GM23338 (cell line): ENCODE results near the gene KAZN. TPM values are rescaled to one million over a fixed set of nuclear protein-coding genes. Genes with fewer than 3 reads are reported as not detected.
A peak's percentile ranks its signal among the peaks of the same experiment; 100 is the strongest.

Source experiments
- ATAC-seq: fragments of 200-7000 bp; cut with Tn5 transposase; 3 replicates; pipeline ENCODE4 v1.9.1; 2020
- DNase-seq: peaks from one replicate; pipeline ENCODE4 v3.0.0-alpha.2; 2015; ENCODE audit warnings: low spot score
- H2AFZ ChIP-seq: fragments of 200-600 bp; sonication (generic); 2 replicates; pipeline ENCODE4 v1.8.0; 2016; ENCODE audit warnings: antibody characterized with exemption, mild to moderate bottlenecking, moderate library complexity
- H3F3A ChIP-seq: fragments of 200-600 bp; sonication (generic); replicated peaks from 2 replicates; pipeline ENCODE4 v1.8.0; 2017; ENCODE audit warnings: antibody characterized with exemption, mixed run types, low read depth
- H3K27ac ChIP-seq: fragments of 200-600 bp; sonication (generic); 2 replicates; pipeline ENCODE4 v1.6.1; 2016; ENCODE audit warnings: low read depth
- H3K27me3 ChIP-seq: fragments of 200-600 bp; sonication (generic); 2 replicates; pipeline ENCODE4 v1.8.0; 2016; ENCODE audit warnings: mild to moderate bottlenecking, mixed run types, moderate library complexity; ENCODE audit not compliant: insufficient read depth
- H3K36me3 ChIP-seq: fragments of 200-600 bp; sonication (generic); 2 replicates; pipeline ENCODE4 v1.8.0; 2016; ENCODE audit warnings: mild to moderate bottlenecking; ENCODE audit not compliant: insufficient read depth
- H3K4me1 ChIP-seq: fragments of 200-600 bp; sonication (generic); 2 replicates; pipeline ENCODE4 v1.8.0; 2016; ENCODE audit warnings: mild to moderate bottlenecking, moderate library complexity; ENCODE audit not compliant: insufficient read depth
- H3K4me2 ChIP-seq: fragments of 200-600 bp; sonication (generic); 2 replicates; pipeline ENCODE4 v1.7.1; 2017; ENCODE audit warnings: mixed run types
- H3K4me3 ChIP-seq: fragments of 200-600 bp; sonication (generic); 2 replicates; pipeline ENCODE4 v1.6.1; 2016; ENCODE audit warnings: mixed run types
- H3K79me2 ChIP-seq: fragments of 200-600 bp; sonication (generic); replicated peaks from 2 replicates; pipeline ENCODE4 v1.8.0; 2017; ENCODE audit warnings: mild to moderate bottlenecking; ENCODE audit not compliant: insufficient read depth
- H3K9me2 ChIP-seq: fragments of 200-600 bp; sonication (generic); 2 replicates; pipeline ENCODE4 v1.8.0; 2017; ENCODE audit not compliant: insufficient read depth
- H4K20me1 ChIP-seq: fragments of 200-600 bp; sonication (generic); replicated peaks from 2 replicates; pipeline ENCODE4 v1.8.0; 2017; ENCODE audit warnings: mild to moderate bottlenecking; ENCODE audit not compliant: insufficient read depth
- H3K27ac Mint-ChIP-seq: 2 replicates; pipeline ENCODE4 v1.8.0; 2020; ENCODE audit warnings: inconsistent platforms, mild to moderate bottlenecking, moderate library complexity, mixed read lengths
- H3K27me3 Mint-ChIP-seq: 3 replicates; pipeline ENCODE4 v1.8.0; 2022; ENCODE audit warnings: low read depth, mild to moderate bottlenecking, moderate library complexity, mixed read lengths, inconsistent platforms; ENCODE audit not compliant: insufficient read depth, poor library complexity
- H3K36me3 Mint-ChIP-seq: 3 replicates; pipeline ENCODE4 v1.8.0; 2021; ENCODE audit warnings: low read depth, mild to moderate bottlenecking, inconsistent platforms, moderate library complexity, mixed read lengths
- H3K4me1 Mint-ChIP-seq: 3 replicates; pipeline ENCODE4 v1.8.0; 2020; ENCODE audit warnings: mild to moderate bottlenecking, inconsistent platforms, mixed read lengths
- H3K4me3 Mint-ChIP-seq: 3 replicates; pipeline ENCODE4 v1.8.0; 2021; ENCODE audit warnings: moderate library complexity, mild to moderate bottlenecking, inconsistent platforms, mixed read lengths
- H3K9me3 Mint-ChIP-seq: 3 replicates; pipeline ENCODE4 v1.8.0; 2020; ENCODE audit warnings: moderate library complexity, mild to moderate bottlenecking, inconsistent platforms, mixed read lengths
- CREB1 ChIP-seq: fragments of 250-450 bp; sonication (Bioruptor Pico); IDR thresholded peaks from 2 replicates; pipeline ENCODE4 v1.5.0; 2020; ENCODE audit warnings: low read depth, mild to moderate bottlenecking, moderate library complexity
- EZH2 ChIP-seq: fragments of 200-600 bp; sonication (generic); IDR thresholded peaks from one replicate; pipeline ENCODE4 v1.8.0; 2017; ENCODE audit warnings: antibody characterized with exemption, mild to moderate bottlenecking, low read depth; ENCODE audit not compliant: unreplicated experiment
- EZH2phosphoT487 ChIP-seq: fragments of 200-600 bp; sonication (generic); IDR thresholded peaks from one replicate; pipeline ENCODE4 v1.8.1; 2018; ENCODE audit warnings: antibody characterized with exemption; ENCODE audit not compliant: unreplicated experiment
- JUNB ChIP-seq: IDR thresholded peaks from one replicate; pipeline ENCODE4 v1.6.1; 2016; ENCODE audit warnings: antibody characterized with exemption; ENCODE audit not compliant: unreplicated experiment
- NANOG ChIP-seq: IDR thresholded peaks from 2 replicates; pipeline ENCODE4 v1.6.1; 2016; ENCODE audit warnings: antibody characterized with exemption, borderline replicate concordance
- POLR2AphosphoS5 ChIP-seq: IDR thresholded peaks from 2 replicates; pipeline ENCODE4 v1.6.1; 2016; ENCODE audit warnings: antibody characterized with exemption, low read depth
- STAT1 ChIP-seq: IDR thresholded peaks from one replicate; pipeline ENCODE4 v1.6.1; 2016; ENCODE audit warnings: antibody characterized with exemption; ENCODE audit not compliant: unreplicated experiment
- ZNF114 ChIP-seq: fragments of 250-450 bp; sonication (Bioruptor Pico); IDR thresholded peaks from 2 replicates; pipeline ENCODE4 v1.5.0; 2020; ENCODE audit warnings: mild to moderate bottlenecking, moderate library complexity
- ZNF331 ChIP-seq: fragments of 250-450 bp; sonication (Bioruptor Pico); IDR thresholded peaks from 2 replicates; pipeline ENCODE4 v1.5.0; 2020; ENCODE audit warnings: low read depth, mild to moderate bottlenecking, moderate library complexity
- polyA plus RNA-seq: library from polyadenylated mRNA; unstranded; fragments of >200 nt; fragmentation: Nextera tagmentation; extraction: Ambion mirVana; gene quantifications from 2 replicates; pipeline ENCODE4 v1.2.1, GENCODE V29; 2016
- total RNA-seq: library from RNA; depleted of rRNA; stranded (reverse); fragments of >200 nt; shearing (Covaris generic); gene quantifications from 2 replicates; pipeline ENCODE4 v1.2.3, GENCODE V29; 2014
- TF ChIP-seq, protein P1 (sequence below): fragments of 250-450 bp; sonication (Bioruptor Pico); IDR thresholded peaks from 2 replicates; pipeline ENCODE4 v1.5.0; 2020; ENCODE audit warnings: mild to moderate bottlenecking, moderate library complexity
- TF ChIP-seq, protein P2 (sequence below), 2 experiments: fragments of 200-600 bp in 1 of 2; sonication (generic) in 1 of 2; conservative IDR thresholded peaks; 2 replicates each; pipeline versions ENCODE4 v1.5.1 to v1.6.1; 2016 to 2017; ENCODE audit warnings: antibody characterized with exemption in 2 of 2, low read depth in 2 of 2, mild to moderate bottlenecking in 2 of 2, moderate library complexity in 1 of 2
- TF ChIP-seq, protein P3 (sequence below): IDR thresholded peaks from one replicate; pipeline ENCODE4 v1.6.1; 2018; ENCODE audit warnings: antibody characterized with exemption; ENCODE audit not compliant: unreplicated experiment
- TF ChIP-seq, protein P4 (sequence below): IDR thresholded peaks from 2 replicates; pipeline ENCODE4 v1.6.1; 2016; ENCODE audit warnings: antibody characterized with exemption

Gene KAZN
- total and polyA plus RNA-seq, 2 experiments from 2014 or later, result 9.9 to 15.0 TPM

DNA sequence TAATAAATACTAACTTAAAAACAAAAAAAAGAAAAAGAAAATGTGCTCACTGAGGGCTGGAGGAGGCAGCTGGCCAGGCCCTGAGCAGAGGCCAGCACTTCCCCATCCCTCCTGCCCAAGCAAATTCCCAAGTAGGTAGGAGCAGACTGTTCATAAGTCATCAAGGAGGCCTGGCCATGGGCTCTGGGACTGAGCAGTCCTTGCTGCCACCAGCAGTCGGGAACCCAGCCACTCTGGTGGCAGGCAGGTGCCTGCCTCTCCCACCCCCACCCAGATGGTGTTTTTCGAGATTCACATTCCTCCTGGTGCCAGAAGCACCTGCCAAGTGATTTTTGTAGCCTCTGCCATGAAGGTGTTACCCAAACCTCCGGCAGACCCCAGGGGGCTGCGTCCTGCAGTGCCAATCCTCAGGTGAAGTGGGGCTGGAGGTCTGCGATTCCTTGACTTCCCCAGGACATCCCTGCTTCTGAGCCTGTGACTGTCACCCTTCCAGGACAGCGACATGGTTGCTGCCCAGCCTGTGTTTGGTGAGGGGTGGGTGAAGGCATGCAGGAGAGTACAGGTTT is 350.9 kb downstream of the KAZN start:
- H3K4me2 ChIP-seq, result no peak overlapping the region; the same call in 1 of the 2 replicates
- H3K9me3 Mint-ChIP-seq, result no peaks in the 10 kb centered on the region; the same call in 2 of the 3 replicates
- H3K27ac ChIP-seq, result no peak overlapping the region
- H3K4me3 ChIP-seq, result no peak overlapping the region
- no peaks in the 10 kb centered on the region for H3K36me3 ChIP-seq
- peaks cover 19% of the 10 kb centered on the region; the same call in 1 of the 2 replicates for H3K4me1 ChIP-seq
- H3K27me3 Mint-ChIP-seq, result peaks cover 13% of the 10 kb centered on the region
- DNase-seq (no peak), ATAC-seq (no peak)
- no peaks in the 10 kb centered on the region for H3K79me2 ChIP-seq
- no peaks in the 10 kb centered on the region for H3F3A ChIP-seq
- H3K4me3 Mint-ChIP-seq, result no peak overlapping the region
- H3K27ac Mint-ChIP-seq, result peak overlapping the region; percentile 68
- no peak overlapping the region for H2AFZ ChIP-seq
- peaks cover 41% of the 10 kb centered on the region for H3K4me1 Mint-ChIP-seq
- no peaks in the 10 kb centered on the region for H3K36me3 Mint-ChIP-seq
- no peak for TF ChIP-seq POLR2AphosphoS5
- TF ChIP-seq NANOG, result no peak
- TF ChIP-seq, protein P1, sequence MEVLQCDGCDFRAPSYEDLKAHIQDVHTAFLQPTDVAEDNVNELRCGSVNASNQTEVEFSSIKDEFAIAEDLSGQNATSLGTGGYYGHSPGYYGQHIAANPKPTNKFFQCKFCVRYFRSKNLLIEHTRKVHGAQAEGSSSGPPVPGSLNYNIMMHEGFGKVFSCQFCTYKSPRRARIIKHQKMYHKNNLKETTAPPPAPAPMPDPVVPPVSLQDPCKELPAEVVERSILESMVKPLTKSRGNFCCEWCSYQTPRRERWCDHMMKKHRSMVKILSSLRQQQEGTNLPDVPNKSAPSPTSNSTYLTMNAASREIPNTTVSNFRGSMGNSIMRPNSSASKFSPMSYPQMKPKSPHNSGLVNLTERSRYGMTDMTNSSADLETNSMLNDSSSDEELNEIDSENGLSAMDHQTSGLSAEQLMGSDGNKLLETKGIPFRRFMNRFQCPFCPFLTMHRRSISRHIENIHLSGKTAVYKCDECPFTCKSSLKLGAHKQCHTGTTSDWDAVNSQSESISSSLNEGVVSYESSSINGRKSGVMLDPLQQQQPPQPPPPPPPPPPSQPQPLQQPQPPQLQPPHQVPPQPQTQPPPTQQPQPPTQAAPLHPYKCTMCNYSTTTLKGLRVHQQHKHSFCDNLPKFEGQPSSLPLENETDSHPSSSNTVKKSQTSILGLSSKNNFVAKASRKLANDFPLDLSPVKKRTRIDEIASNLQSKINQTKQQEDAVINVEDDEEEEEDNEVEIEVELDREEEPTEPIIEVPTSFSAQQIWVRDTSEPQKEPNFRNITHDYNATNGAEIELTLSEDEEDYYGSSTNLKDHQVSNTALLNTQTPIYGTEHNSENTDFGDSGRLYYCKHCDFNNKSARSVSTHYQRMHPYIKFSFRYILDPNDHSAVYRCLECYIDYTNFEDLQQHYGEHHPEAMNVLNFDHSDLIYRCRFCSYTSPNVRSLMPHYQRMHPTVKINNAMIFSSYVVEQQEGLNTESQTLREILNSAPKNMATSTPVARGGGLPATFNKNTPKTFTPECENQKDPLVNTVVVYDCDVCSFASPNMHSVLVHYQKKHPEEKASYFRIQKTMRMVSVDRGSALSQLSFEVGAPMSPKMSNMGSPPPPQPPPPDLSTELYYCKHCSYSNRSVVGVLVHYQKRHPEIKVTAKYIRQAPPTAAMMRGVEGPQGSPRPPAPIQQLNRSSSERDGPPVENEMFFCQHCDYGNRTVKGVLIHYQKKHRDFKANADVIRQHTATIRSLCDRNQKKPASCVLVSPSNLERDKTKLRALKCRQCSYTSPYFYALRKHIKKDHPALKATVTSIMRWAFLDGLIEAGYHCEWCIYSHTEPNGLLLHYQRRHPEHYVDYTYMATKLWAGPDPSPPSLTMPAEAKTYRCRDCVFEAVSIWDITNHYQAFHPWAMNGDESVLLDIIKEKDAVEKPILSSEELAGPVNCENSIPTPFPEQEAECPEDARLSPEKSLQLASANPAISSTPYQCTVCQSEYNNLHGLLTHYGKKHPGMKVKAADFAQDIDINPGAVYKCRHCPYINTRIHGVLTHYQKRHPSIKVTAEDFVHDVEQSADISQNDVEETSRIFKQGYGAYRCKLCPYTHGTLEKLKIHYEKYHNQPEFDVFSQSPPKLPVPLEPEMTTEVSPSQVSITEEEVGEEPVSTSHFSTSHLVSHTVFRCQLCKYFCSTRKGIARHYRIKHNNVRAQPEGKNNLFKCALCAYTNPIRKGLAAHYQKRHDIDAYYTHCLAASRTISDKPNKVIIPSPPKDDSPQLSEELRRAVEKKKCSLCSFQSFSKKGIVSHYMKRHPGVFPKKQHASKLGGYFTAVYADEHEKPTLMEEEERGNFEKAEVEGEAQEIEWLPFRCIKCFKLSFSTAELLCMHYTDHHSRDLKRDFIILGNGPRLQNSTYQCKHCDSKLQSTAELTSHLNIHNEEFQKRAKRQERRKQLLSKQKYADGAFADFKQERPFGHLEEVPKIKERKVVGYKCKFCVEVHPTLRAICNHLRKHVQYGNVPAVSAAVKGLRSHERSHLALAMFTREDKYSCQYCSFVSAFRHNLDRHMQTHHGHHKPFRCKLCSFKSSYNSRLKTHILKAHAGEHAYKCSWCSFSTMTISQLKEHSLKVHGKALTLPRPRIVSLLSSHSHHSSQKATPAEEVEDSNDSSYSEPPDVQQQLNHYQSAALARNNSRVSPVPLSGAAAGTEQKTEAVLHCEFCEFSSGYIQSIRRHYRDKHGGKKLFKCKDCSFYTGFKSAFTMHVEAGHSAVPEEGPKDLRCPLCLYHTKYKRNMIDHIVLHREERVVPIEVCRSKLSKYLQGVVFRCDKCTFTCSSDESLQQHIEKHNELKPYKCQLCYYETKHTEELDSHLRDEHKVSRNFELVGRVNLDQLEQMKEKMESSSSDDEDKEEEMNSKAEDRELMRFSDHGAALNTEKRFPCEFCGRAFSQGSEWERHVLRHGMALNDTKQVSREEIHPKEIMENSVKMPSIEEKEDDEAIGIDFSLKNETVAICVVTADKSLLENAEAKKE (CRISPR knock-in tag), result no peak
- no peak for TF ChIP-seq ZNF331
- TF ChIP-seq ZNF114 (CRISPR knock-in tag), result no peak
- no peak for TF ChIP-seq EZH2
- TF ChIP-seq, protein P2, sequence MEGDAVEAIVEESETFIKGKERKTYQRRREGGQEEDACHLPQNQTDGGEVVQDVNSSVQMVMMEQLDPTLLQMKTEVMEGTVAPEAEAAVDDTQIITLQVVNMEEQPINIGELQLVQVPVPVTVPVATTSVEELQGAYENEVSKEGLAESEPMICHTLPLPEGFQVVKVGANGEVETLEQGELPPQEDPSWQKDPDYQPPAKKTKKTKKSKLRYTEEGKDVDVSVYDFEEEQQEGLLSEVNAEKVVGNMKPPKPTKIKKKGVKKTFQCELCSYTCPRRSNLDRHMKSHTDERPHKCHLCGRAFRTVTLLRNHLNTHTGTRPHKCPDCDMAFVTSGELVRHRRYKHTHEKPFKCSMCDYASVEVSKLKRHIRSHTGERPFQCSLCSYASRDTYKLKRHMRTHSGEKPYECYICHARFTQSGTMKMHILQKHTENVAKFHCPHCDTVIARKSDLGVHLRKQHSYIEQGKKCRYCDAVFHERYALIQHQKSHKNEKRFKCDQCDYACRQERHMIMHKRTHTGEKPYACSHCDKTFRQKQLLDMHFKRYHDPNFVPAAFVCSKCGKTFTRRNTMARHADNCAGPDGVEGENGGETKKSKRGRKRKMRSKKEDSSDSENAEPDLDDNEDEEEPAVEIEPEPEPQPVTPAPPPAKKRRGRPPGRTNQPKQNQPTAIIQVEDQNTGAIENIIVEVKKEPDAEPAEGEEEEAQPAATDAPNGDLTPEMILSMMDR (conservative IDR thresholded peaks at IDR 0.05; ENCODE audit: low read depth in 2 of 2), result no peak
- TF ChIP-seq, protein P3, sequence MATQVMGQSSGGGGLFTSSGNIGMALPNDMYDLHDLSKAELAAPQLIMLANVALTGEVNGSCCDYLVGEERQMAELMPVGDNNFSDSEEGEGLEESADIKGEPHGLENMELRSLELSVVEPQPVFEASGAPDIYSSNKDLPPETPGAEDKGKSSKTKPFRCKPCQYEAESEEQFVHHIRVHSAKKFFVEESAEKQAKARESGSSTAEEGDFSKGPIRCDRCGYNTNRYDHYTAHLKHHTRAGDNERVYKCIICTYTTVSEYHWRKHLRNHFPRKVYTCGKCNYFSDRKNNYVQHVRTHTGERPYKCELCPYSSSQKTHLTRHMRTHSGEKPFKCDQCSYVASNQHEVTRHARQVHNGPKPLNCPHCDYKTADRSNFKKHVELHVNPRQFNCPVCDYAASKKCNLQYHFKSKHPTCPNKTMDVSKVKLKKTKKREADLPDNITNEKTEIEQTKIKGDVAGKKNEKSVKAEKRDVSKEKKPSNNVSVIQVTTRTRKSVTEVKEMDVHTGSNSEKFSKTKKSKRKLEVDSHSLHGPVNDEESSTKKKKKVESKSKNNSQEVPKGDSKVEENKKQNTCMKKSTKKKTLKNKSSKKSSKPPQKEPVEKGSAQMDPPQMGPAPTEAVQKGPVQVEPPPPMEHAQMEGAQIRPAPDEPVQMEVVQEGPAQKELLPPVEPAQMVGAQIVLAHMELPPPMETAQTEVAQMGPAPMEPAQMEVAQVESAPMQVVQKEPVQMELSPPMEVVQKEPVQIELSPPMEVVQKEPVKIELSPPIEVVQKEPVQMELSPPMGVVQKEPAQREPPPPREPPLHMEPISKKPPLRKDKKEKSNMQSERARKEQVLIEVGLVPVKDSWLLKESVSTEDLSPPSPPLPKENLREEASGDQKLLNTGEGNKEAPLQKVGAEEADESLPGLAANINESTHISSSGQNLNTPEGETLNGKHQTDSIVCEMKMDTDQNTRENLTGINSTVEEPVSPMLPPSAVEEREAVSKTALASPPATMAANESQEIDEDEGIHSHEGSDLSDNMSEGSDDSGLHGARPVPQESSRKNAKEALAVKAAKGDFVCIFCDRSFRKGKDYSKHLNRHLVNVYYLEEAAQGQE, result no peak
- TF ChIP-seq, protein P4, sequence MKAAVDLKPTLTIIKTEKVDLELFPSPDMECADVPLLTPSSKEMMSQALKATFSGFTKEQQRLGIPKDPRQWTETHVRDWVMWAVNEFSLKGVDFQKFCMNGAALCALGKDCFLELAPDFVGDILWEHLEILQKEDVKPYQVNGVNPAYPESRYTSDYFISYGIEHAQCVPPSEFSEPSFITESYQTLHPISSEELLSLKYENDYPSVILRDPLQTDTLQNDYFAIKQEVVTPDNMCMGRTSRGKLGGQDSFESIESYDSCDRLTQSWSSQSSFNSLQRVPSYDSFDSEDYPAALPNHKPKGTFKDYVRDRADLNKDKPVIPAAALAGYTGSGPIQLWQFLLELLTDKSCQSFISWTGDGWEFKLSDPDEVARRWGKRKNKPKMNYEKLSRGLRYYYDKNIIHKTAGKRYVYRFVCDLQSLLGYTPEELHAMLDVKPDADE, result no peak
- TF ChIP-seq CREB1, result no peak
- no peak for TF ChIP-seq JUNB
- no peak for TF ChIP-seq STAT1
- TF ChIP-seq EZH2phosphoT487, result no peak
- no peaks in the 10 kb centered on the region for H3K27me3 ChIP-seq
- 0 out of 2 replicates have a peak, but pooled peaks cover 3% of the 10 kb centered on the region for H3K9me2 ChIP-seq
- H4K20me1 ChIP-seq, result peaks cover 4% of the 10 kb centered on the region; the same call in 1 of the 2 replicates
